ENCODE data around the gene ATRIP.
A peak's percentile ranks its signal among the peaks of the same experiment; 100 is the strongest.

ATRIP gene

DNA sequence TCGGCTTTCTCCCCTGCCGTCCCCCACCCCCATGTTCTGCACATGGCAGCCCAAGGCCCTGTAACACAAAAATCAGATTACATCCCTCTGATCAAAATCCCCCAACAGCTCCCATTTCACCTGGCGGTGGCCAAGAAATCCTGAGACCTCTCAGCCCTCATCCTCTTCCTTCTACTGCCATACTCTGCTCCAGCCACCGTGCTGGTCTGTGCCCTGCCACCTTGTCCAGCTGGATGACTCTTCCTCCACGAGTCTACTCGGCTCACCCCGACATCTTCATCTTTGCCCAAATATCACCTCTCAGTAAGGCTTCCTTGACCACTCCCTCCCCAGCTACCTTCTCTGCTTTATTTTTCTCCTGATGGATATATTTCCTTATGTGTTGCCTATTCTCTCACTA, 9.7 kb upstream of the ATRIP start:
- peak overlapping the region; percentile 2; the same call in 1 of the 2 replicates for H3K27ac ChIP-seq
- TF ChIP-seq, protein P1, sequence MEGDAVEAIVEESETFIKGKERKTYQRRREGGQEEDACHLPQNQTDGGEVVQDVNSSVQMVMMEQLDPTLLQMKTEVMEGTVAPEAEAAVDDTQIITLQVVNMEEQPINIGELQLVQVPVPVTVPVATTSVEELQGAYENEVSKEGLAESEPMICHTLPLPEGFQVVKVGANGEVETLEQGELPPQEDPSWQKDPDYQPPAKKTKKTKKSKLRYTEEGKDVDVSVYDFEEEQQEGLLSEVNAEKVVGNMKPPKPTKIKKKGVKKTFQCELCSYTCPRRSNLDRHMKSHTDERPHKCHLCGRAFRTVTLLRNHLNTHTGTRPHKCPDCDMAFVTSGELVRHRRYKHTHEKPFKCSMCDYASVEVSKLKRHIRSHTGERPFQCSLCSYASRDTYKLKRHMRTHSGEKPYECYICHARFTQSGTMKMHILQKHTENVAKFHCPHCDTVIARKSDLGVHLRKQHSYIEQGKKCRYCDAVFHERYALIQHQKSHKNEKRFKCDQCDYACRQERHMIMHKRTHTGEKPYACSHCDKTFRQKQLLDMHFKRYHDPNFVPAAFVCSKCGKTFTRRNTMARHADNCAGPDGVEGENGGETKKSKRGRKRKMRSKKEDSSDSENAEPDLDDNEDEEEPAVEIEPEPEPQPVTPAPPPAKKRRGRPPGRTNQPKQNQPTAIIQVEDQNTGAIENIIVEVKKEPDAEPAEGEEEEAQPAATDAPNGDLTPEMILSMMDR (conservative IDR thresholded peaks at IDR 0.05): no peak

DNA sequence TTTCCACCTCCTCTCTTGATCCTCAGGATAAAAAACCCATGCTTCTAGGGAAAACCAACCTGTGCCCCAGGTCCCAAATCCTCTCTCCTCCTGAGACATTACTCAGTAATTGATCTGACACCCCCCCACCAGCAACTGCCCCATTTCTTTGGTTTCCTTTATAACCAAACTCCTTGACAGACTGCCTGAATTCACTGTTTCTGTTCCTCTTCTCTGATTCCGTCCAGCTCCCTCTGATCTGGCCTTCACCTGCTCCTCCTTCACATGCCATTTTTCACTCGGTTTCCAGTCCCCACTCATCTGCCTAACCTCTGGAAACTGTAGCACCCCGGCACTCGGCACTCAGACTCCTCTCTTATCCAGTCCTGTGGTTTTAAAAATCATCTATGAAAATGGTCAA, 8.7 kb upstream of the ATRIP start:
- H3K27ac ChIP-seq: no peak overlapping the region
- TF ChIP-seq, protein P1 (conservative IDR thresholded peaks at IDR 0.05): no peak

DNA sequence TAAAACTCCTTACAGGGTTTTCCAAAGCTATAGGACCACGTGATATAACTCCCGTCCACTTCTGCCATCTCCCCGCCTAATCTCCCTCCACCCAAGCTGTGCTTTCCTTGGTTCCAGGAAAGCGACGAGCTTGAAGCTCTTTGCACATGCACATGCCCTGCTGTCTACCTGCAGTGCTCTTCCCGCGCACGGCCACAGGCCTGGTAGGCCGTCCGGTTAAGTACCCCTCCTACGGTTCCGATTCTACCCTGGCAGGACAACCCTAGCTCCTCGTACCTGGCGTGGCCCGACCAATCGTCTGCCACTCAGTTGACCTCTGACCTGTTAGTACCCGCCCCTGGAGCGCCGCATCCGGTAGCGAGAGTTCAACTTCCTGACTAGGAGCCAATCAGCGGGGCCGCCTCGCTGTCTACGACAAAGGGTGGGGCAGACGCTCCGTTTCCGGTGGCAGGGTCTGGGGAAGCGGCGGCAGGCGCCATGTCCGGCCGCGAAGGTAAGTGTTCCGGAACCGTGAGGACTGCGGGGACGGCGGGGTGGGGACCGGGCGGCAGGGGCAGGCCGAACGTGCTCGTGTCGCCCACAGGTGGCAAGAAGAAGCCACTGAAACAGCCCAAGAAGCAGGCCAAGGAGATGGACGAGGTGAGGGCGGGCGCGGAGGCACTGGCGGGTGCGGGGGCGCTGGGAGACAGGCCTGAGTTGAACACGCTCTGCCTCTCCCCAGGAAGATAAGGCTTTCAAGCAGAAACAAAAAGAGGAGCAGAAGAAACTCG, 6.5 kb upstream of the ATRIP start, which contains the start of the genes CCDC51 and TMA7:
TSS of gene CCDC51 (minus strand) at position 300 of the 770 bp plus-strand sequence. CDS start 4,991 bp downstream, outside the sequence.
TSS of gene TMA7 (plus strand) at position 438 of the 770 bp plus-strand sequence. CDS start at position 478, 40 bp downstream.
- peak within 1 kb of the TSS; percentile 95 for H3K27ac ChIP-seq
- TF ChIP-seq, protein P1 (conservative IDR thresholded peaks at IDR 0.05): no peak

DNA sequence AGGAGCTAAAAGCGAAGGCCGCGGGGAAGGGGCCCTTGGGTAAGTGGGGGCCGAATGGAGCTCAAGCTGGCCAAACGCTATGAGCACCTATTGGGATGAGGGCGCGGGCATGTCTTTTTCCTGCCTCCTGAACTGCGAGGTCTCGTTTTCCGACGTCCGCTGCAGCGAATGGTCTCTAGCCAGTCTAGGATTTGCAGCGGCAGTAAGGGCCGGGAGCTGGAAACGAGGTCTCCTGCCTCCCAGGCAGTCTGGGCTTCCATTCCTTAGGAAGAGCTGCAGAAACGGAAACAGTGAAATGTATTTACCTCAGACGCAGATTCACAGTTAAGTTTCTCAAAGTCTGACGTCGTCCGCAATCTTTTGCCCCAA, 6.0 kb upstream of the ATRIP start:
- TF ChIP-seq, protein P1 (conservative IDR thresholded peaks at IDR 0.05): no peak
- H3K27ac ChIP-seq: peak overlapping the region; percentile 95

GRCh38 chr3:48441940-48442339, 4.6 kb upstream of the ATRIP start:
- H3K27ac ChIP-seq: peak overlapping the region; percentile 95; the same call in 1 of the 2 replicates
- TF ChIP-seq, protein P1 (conservative IDR thresholded peaks at IDR 0.05): no peak

DNA sequence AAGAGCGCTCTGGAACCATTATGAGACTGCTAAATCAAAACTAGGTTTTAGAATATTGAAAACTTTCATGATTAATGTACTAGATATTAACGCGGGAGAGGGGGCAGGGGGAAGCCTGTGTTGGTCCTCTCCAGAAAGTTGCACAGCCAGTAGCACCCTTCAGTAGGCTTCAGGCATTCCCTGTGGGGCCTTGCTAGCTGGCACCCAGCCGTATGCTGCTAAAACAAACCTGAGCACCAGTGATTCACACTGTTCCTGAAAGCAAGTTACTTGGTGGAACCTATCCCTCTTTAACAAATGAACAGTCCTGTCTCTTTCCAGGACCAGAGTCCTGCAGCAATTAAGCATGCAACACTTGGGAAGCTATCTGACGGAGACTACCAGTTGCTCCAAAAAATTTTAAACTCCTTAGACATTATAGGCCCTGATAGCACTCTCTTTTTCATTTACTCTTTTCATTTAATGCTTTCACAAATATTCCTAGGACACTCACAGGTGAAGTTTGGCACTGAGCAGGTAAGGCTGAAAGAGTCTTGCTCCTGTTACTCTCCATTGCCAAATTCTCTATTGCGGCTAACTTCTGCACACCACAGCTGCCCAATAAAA, 1.2 kb upstream of the ATRIP start:
- TF ChIP-seq, protein P1 (conservative IDR thresholded peaks at IDR 0.05): no peak
- no peak overlapping the region for H3K27ac ChIP-seq

- H3K27ac ChIP-seq: peak overlapping the region; percentile 89
- TF ChIP-seq, protein P1 (conservative IDR thresholded peaks at IDR 0.05): no peak
Observed at GRCh38 chr3:48446043-48446424, 503 bp upstream of the ATRIP start.
